WTC11 (cell line): ENCODE measurements around the gene PBX3. TPM values are rescaled to one million over a fixed set of nuclear protein-coding genes. Genes with fewer than 3 reads are reported as not detected.

Source experiments
- ATAC-seq: fragments of 200-7000 bp; cut with Tn5 transposase; 2 replicates; pipeline ENCODE4 v1.10.0; 2021; ENCODE audit warnings: mild to moderate bottlenecking, moderate library complexity
- CTCF ChIA-PET: fragments of 300-600 bp; sonication (Branson Sonifier 250); formaldehyde crosslinking; loops from one replicate; lab custom pipeline; 2021; ENCODE audit warnings: antibody characterized with exemption; lab: Charles Lee
- POLR2A ChIA-PET: fragments of 350-600 bp; sonication (Branson Sonifier 250); formaldehyde crosslinking; loops from one replicate; lab custom pipeline; 2021; ENCODE audit warnings: antibody characterized with exemption; lab: Charles Lee
- DNase-seq: peaks from one replicate; pipeline ENCODE4 v3.0.0; 2021; ENCODE audit warnings: low spot score
- H3K27ac Mint-ChIP-seq: 2 replicates; pipeline ENCODE4 v1.8.0; 2021; ENCODE audit warnings: mixed read lengths
- H3K27me3 Mint-ChIP-seq: 2 replicates; pipeline ENCODE4 v1.8.0; 2021; ENCODE audit warnings: low read depth, mild to moderate bottlenecking, moderate library complexity, mixed read lengths
- H3K36me3 Mint-ChIP-seq: 2 replicates; pipeline ENCODE4 v1.8.0; 2021; ENCODE audit warnings: mixed read lengths
- H3K4me1 Mint-ChIP-seq: 2 replicates; pipeline ENCODE4 v1.8.0; 2022; ENCODE audit warnings: mixed read lengths
- H3K4me3 Mint-ChIP-seq: 2 replicates; pipeline ENCODE4 v1.8.0; 2021; ENCODE audit warnings: mild to moderate bottlenecking, moderate library complexity, mixed read lengths
- H3K9me3 Mint-ChIP-seq: 2 replicates; pipeline ENCODE4 v1.8.0; 2021; ENCODE audit warnings: mixed read lengths
- ATF1 ChIP-seq: sonication (generic); formaldehyde crosslinking; IDR thresholded peaks from 2 replicates; pipeline ENCODE4 v1.8.1; 2023; ENCODE audit warnings: mild to moderate bottlenecking, moderate library complexity, missing genetic modification reagents
- ELF4 ChIP-seq: sonication (generic); formaldehyde crosslinking; IDR thresholded peaks from 2 replicates; pipeline ENCODE4 v1.8.1; 2022; ENCODE audit warnings: low read depth, mild to moderate bottlenecking, moderate library complexity, missing genetic modification reagents
- HMGA2 ChIP-seq: fragments of 250-450 bp; sonication (Bioruptor Pico); IDR thresholded peaks from 2 replicates; pipeline ENCODE4 v1.4.0; 2021; ENCODE audit warnings: mild to moderate bottlenecking, moderate library complexity
- IRF2 ChIP-seq: sonication (generic); formaldehyde crosslinking; IDR thresholded peaks from 2 replicates; pipeline ENCODE4 v1.8.0; 2022; ENCODE audit warnings: low read depth, missing genetic modification reagents, borderline replicate concordance
- KAT7 ChIP-seq: sonication (generic); formaldehyde crosslinking; IDR thresholded peaks from 2 replicates; pipeline ENCODE4 v1.8.1; 2023; ENCODE audit warnings: missing genetic modification reagents, mild to moderate bottlenecking, borderline replicate concordance
- NFE2L1 ChIP-seq: sonication (generic); formaldehyde crosslinking; IDR thresholded peaks from 2 replicates; pipeline ENCODE4 v1.8.1; 2023; ENCODE audit warnings: missing genetic modification reagents
- SMAD3 ChIP-seq: sonication (generic); formaldehyde crosslinking; IDR thresholded peaks from 2 replicates; pipeline ENCODE4 v1.8.0; 2022; ENCODE audit warnings: missing genetic modification reagents, mild to moderate bottlenecking, borderline replicate concordance
- SP1 ChIP-seq: sonication (generic); formaldehyde crosslinking; conservative IDR thresholded peaks from 2 replicates; pipeline ENCODE4 v1.8.1; 2022; ENCODE audit warnings: missing genetic modification reagents
- ZNF121 ChIP-seq: sonication (generic); formaldehyde crosslinking; IDR thresholded peaks from 2 replicates; pipeline ENCODE4 v1.8.0; 2023; ENCODE audit warnings: missing genetic modification reagents
- ZNF219 ChIP-seq: sonication (generic); formaldehyde crosslinking; IDR thresholded peaks from 2 replicates; pipeline ENCODE4 v1.8.0; 2023; ENCODE audit warnings: missing genetic modification reagents, mild to moderate bottlenecking, borderline replicate concordance
- ZNF263 ChIP-seq: sonication (generic); formaldehyde crosslinking; IDR thresholded peaks from 2 replicates; pipeline ENCODE4 v1.8.1; 2022; ENCODE audit warnings: low read depth, mild to moderate bottlenecking, moderate library complexity, missing genetic modification reagents
- ZNF317 ChIP-seq: sonication (generic); formaldehyde crosslinking; IDR thresholded peaks from 2 replicates; pipeline ENCODE4 v1.8.1; 2023; ENCODE audit warnings: low read depth, mild to moderate bottlenecking, moderate library complexity, missing genetic modification reagents, borderline replicate concordance
- ZNF416 ChIP-seq: fragments of 250-450 bp; sonication (Bioruptor Pico); IDR thresholded peaks from 2 replicates; pipeline ENCODE4 v1.9.0; 2021; ENCODE audit warnings: mild to moderate bottlenecking, inconsistent platforms
- total RNA-seq: library from RNA; stranded (reverse); gene quantifications from 3 replicates; pipeline ENCODE4 v1.2.3, GENCODE V29; 2021
- TF ChIP-seq, protein P1 (sequence below): sonication (generic); formaldehyde crosslinking; IDR thresholded peaks from 2 replicates; pipeline ENCODE4 v1.8.0; 2023; ENCODE audit warnings: mild to moderate bottlenecking, missing genetic modification reagents
- TF ChIP-seq, protein P2 (sequence below): fragments of 250-450 bp; sonication (Bioruptor Pico); conservative IDR thresholded peaks from 2 replicates; pipeline ENCODE4 v1.9.0; 2021; ENCODE audit warnings: mild to moderate bottlenecking
- TF ChIP-seq, protein P3 (sequence below): sonication (generic); formaldehyde crosslinking; IDR thresholded peaks from 2 replicates; pipeline ENCODE4 v1.8.1; 2023; ENCODE audit warnings: mild to moderate bottlenecking, missing genetic modification reagents, borderline replicate concordance
- TF ChIP-seq, protein P4 (sequence below): sonication (generic); formaldehyde crosslinking; IDR thresholded peaks from 2 replicates; pipeline ENCODE4 v1.8.1; 2022; ENCODE audit warnings: low read depth, missing genetic modification reagents, borderline replicate concordance
- TF ChIP-seq, protein P5 (sequence below): sonication (generic); formaldehyde crosslinking; IDR thresholded peaks from 2 replicates; pipeline ENCODE4 v1.8.1; 2023; ENCODE audit warnings: mild to moderate bottlenecking, moderate library complexity, missing genetic modification reagents
- TF ChIP-seq, protein P6 (sequence below): fragments of 250-450 bp; sonication (Bioruptor Pico); IDR thresholded peaks from 2 replicates; pipeline ENCODE4 v2.1.2; 2022; ENCODE audit warnings: mild to moderate bottlenecking, moderate library complexity

PBX3 gene
- total RNA-seq, 1 experiment from 2014 or later = 48.5 TPM

DNA sequence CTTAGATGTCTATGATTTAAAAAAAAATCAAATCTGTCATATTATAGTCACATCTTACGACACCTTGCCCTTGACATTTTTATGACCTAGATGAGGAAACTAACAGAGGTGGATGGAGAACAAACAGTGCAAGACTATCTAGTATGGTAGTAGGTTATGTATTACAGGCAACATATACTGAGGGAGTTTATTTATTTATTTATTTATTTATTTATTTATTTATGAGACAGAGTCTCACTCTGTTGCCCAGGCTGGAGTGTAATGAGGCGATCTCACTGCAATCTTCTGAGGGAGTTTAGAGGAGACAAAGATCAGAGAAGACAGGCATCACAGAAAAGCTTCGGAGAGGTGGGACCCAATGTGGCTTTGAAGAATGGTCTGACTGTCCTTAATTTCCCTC is 4.5 kb upstream of the PBX3 start:
- no peak overlapping the region for H3K4me3 Mint-ChIP-seq
- H3K27ac Mint-ChIP-seq = no peak overlapping the region
- CTCF ChIA-PET = no interaction called here
- H3K36me3 Mint-ChIP-seq = no peaks in the 10 kb centered on the region
- H3K4me1 Mint-ChIP-seq = peaks cover 13% of the 10 kb centered on the region
- DNase-seq (no peak), ATAC-seq (no peak)
- POLR2A ChIA-PET = no interaction called here
- H3K27me3 Mint-ChIP-seq = peaks cover 29% of the 10 kb centered on the region
- H3K9me3 Mint-ChIP-seq = no peaks in the 10 kb centered on the region
- TF ChIP-seq, protein P1, sequence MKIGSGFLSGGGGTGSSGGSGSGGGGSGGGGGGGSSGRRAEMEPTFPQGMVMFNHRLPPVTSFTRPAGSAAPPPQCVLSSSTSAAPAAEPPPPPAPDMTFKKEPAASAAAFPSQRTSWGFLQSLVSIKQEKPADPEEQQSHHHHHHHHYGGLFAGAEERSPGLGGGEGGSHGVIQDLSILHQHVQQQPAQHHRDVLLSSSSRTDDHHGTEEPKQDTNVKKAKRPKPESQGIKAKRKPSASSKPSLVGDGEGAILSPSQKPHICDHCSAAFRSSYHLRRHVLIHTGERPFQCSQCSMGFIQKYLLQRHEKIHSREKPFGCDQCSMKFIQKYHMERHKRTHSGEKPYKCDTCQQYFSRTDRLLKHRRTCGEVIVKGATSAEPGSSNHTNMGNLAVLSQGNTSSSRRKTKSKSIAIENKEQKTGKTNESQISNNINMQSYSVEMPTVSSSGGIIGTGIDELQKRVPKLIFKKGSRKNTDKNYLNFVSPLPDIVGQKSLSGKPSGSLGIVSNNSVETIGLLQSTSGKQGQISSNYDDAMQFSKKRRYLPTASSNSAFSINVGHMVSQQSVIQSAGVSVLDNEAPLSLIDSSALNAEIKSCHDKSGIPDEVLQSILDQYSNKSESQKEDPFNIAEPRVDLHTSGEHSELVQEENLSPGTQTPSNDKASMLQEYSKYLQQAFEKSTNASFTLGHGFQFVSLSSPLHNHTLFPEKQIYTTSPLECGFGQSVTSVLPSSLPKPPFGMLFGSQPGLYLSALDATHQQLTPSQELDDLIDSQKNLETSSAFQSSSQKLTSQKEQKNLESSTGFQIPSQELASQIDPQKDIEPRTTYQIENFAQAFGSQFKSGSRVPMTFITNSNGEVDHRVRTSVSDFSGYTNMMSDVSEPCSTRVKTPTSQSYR = no peak
- TF ChIP-seq ZNF317 (CRISPR knock-in tag) (no peak), IRF2 (CRISPR knock-in tag) (no peak), ATF1 (CRISPR knock-in tag) (no peak), NFE2L1 (no peak), ZNF263 (CRISPR knock-in tag) (no peak), SMAD3 (no peak), ZNF219 (CRISPR knock-in tag) (no peak), KAT7 (CRISPR knock-in tag) (no peak), ZNF121 (CRISPR knock-in tag) (no peak), ELF4 (CRISPR knock-in tag) (no peak), ZNF416 (CRISPR knock-in tag) (no peak), HMGA2 (CRISPR knock-in tag) (no peak), SP1 (CRISPR knock-in tag) (no peak)
- TF ChIP-seq, protein P2, sequence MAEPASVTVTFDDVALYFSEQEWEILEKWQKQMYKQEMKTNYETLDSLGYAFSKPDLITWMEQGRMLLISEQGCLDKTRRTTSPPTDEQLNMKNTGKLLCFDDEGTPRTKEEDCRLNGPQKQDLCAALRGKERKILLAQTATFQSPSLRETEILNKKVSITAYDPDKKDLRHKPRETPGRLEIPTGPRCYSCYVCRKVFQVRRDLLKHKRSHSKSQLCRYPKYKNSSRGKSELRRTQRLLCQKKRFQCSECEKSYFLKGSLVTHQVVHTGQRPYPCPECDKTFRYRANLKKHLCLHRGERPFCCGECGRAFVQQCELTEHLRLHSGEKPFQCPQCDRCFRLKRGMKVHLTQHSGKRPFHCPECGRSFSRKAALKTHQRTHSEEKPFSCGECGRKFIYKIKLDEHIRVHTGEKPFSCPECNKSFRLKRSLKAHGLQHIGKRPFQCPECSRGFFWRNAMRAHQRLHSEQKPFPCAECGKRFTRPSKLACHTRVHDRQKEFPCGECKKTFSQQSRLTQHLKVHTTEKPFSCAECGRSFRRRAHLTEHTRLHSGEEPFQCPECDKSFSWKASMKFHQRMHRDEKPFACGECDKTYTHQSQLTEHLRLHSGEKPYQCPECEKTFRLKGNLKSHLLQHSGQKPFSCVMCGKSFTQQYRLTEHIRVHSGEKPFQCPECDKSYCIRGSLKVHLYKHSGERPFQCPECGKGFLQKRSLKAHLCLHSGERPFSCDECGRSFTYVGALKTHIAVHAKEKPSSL = no peak
- TF ChIP-seq, protein P3, sequence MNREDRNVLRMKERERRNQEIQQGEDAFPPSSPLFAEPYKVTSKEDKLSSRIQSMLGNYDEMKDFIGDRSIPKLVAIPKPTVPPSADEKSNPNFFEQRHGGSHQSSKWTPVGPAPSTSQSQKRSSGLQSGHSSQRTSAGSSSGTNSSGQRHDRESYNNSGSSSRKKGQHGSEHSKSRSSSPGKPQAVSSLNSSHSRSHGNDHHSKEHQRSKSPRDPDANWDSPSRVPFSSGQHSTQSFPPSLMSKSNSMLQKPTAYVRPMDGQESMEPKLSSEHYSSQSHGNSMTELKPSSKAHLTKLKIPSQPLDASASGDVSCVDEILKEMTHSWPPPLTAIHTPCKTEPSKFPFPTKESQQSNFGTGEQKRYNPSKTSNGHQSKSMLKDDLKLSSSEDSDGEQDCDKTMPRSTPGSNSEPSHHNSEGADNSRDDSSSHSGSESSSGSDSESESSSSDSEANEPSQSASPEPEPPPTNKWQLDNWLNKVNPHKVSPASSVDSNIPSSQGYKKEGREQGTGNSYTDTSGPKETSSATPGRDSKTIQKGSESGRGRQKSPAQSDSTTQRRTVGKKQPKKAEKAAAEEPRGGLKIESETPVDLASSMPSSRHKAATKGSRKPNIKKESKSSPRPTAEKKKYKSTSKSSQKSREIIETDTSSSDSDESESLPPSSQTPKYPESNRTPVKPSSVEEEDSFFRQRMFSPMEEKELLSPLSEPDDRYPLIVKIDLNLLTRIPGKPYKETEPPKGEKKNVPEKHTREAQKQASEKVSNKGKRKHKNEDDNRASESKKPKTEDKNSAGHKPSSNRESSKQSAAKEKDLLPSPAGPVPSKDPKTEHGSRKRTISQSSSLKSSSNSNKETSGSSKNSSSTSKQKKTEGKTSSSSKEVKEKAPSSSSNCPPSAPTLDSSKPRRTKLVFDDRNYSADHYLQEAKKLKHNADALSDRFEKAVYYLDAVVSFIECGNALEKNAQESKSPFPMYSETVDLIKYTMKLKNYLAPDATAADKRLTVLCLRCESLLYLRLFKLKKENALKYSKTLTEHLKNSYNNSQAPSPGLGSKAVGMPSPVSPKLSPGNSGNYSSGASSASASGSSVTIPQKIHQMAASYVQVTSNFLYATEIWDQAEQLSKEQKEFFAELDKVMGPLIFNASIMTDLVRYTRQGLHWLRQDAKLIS = no peak
- TF ChIP-seq, protein P4, sequence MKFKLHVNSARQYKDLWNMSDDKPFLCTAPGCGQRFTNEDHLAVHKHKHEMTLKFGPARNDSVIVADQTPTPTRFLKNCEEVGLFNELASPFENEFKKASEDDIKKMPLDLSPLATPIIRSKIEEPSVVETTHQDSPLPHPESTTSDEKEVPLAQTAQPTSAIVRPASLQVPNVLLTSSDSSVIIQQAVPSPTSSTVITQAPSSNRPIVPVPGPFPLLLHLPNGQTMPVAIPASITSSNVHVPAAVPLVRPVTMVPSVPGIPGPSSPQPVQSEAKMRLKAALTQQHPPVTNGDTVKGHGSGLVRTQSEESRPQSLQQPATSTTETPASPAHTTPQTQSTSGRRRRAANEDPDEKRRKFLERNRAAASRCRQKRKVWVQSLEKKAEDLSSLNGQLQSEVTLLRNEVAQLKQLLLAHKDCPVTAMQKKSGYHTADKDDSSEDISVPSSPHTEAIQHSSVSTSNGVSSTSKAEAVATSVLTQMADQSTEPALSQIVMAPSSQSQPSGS (CRISPR knock-in tag) = no peak
- TF ChIP-seq, protein P5, sequence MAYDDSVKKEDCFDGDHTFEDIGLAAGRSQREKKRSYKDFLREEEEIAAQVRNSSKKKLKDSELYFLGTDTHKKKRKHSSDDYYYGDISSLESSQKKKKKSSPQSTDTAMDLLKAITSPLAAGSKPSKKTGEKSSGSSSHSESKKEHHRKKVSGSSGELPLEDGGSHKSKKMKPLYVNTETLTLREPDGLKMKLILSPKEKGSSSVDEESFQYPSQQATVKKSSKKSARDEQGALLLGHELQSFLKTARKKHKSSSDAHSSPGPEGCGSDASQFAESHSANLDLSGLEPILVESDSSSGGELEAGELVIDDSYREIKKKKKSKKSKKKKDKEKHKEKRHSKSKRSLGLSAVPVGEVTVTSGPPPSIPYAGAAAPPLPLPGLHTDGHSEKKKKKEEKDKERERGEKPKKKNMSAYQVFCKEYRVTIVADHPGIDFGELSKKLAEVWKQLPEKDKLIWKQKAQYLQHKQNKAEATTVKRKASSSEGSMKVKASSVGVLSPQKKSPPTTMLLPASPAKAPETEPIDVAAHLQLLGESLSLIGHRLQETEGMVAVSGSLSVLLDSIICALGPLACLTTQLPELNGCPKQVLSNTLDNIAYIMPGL = no peak
- TF ChIP-seq, protein P6, sequence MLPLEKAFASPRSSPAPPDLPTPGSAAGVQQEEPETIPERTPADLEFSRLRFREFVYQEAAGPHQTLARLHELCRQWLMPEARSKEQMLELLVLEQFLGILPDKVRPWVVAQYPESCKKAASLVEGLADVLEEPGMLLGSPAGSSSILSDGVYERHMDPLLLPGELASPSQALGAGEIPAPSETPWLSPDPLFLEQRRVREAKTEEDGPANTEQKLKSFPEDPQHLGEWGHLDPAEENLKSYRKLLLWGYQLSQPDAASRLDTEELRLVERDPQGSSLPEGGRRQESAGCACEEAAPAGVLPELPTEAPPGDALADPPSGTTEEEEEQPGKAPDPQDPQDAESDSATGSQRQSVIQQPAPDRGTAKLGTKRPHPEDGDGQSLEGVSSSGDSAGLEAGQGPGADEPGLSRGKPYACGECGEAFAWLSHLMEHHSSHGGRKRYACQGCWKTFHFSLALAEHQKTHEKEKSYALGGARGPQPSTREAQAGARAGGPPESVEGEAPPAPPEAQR (CRISPR knock-in tag) = no peak
